Lower lobe of right lung (tissue), 2 donors: ENCODE data around the gene SYNDIG1. TPM values are rescaled to one million over a fixed set of nuclear protein-coding genes. Genes with fewer than 3 reads are reported as not detected.

Experiments used
- ATAC-seq, 2 donors: fragments of 200-7000 bp; cut with Tn5 transposase; one replicate each; pipeline ENCODE4 v1.9.1; 2020 to 2022; ENCODE audit warnings: mild to moderate bottlenecking in 2 of 2, moderate library complexity in 2 of 2
- DNase-seq: peaks from one replicate; pipeline ENCODE4 v3.0.0-alpha.2; 2020
- H3K27ac ChIP-seq: fragments of 200-600 bp; one replicate; pipeline ENCODE4 v1.8.0; 2022
- H3K27me3 ChIP-seq: fragments of 200-600 bp; one replicate; pipeline ENCODE4 v1.8.0; 2022; ENCODE audit warnings: low read depth
- H3K36me3 ChIP-seq: fragments of 200-600 bp; one replicate; pipeline ENCODE4 v1.8.0; 2022; ENCODE audit warnings: mild to moderate bottlenecking
- H3K4me1 ChIP-seq: fragments of 200-600 bp; one replicate; pipeline ENCODE4 v1.8.0; 2022
- H3K4me3 ChIP-seq: fragments of 200-600 bp; one replicate; pipeline ENCODE4 v1.8.0; 2022; ENCODE audit warnings: mild to moderate bottlenecking
- H3K9me3 ChIP-seq: fragments of 200-600 bp; one replicate; pipeline ENCODE4 v1.8.0; 2022
- intact Hi-C: fragments of 100-400 bp; cut with DNase I; formaldehyde crosslinking; loops from one replicate; pipeline ENCODE4 v1.11.0; 2022
- total RNA-seq: library from RNA; stranded (reverse); fragmentation: NEBNext Ultra II Directional; extraction: Animal tissue kit (Norgen Biotek cat#: 25700); gene quantifications from one replicate; pipeline ENCODE4 v1.2.1, GENCODE V29; 2021
- TF ChIP-seq, protein P1 (sequence below): fragments of 200-600 bp; IDR thresholded peaks from one replicate; pipeline ENCODE4 v1.8.0; 2022; ENCODE audit warnings: antibody characterized with exemption, mild to moderate bottlenecking
- donor health status: DM: no; HTN: yes; CAD: no; lungs with severe emphysema.

The SYNDIG1 gene
- total RNA-seq, 1 donor from 2014 or later = 0.15 TPM

DNA sequence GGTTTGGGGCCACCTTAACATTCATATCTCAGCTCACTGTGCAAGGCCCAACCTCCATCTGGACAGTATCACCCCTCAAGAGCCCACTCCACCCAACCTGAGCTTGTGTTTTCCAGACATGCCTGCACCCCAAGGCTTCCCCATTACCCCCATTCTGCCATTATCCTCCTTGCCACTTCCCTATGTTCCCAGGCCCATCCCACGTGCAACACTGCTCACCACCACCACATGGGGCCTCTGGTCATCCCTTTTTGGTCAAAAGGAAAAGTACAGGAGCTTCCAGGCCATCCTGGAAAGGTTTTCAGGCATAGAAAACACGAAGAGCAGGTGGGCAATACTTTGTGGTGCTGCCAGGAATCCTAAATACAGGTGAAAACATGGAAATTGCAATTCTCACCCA, 140.3 kb downstream of the SYNDIG1 start:
- intact Hi-C loops = no loop called here
- no peaks in the 10 kb centered on the region for H3K36me3 ChIP-seq
- no peak overlapping the region for H3K4me3 ChIP-seq
- no peaks in the 10 kb centered on the region for H3K4me1 ChIP-seq
- DNase-seq (no peak), ATAC-seq (no peak)
- TF ChIP-seq, protein P1, sequence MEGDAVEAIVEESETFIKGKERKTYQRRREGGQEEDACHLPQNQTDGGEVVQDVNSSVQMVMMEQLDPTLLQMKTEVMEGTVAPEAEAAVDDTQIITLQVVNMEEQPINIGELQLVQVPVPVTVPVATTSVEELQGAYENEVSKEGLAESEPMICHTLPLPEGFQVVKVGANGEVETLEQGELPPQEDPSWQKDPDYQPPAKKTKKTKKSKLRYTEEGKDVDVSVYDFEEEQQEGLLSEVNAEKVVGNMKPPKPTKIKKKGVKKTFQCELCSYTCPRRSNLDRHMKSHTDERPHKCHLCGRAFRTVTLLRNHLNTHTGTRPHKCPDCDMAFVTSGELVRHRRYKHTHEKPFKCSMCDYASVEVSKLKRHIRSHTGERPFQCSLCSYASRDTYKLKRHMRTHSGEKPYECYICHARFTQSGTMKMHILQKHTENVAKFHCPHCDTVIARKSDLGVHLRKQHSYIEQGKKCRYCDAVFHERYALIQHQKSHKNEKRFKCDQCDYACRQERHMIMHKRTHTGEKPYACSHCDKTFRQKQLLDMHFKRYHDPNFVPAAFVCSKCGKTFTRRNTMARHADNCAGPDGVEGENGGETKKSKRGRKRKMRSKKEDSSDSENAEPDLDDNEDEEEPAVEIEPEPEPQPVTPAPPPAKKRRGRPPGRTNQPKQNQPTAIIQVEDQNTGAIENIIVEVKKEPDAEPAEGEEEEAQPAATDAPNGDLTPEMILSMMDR = no peak
- H3K27ac ChIP-seq = no peak overlapping the region
- peaks cover 12% of the 10 kb centered on the region for H3K27me3 ChIP-seq
- H3K9me3 ChIP-seq = no peaks in the 10 kb centered on the region

DNA sequence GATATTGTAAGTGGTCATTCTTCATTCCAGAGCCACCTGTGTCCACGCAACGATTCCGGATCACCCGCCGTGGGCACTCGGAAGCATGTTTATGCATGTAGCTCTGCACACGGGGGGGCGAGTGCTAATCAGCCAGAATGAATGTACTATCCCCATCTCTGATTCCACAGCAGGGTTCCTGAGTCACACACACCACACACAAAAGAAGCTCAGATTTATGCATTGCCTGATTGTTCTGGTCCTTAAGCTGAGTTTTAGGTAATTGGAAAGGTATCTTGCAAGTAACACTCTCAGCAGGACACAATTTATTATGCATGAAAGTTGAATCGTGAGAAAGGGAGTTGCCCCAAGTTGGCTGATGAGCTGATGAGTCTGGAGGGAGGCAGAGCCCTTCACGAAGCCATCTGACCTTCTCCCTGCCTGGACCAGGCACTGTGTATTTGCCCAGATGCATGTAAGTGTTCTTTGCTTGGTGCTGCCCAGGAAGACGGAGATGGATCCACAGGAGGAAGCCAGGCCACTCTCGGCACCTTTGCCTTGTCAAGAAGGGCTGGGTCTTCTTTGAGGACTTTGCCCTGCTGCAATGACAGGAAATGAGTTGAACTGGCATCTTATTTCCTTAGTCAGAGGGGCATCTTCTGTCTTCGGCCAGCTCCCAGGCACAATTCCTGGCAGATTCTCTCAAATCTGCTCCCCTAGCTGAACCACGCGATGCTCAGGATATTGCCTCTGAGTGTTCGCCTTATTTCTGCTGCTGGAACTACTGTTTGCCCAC, 141.1 kb downstream of the SYNDIG1 start:
- ATAC-seq (no peak), DNase-seq (no peak)
- Histone ChIP-seq H3K9me3 (no peaks in the 10 kb centered on the region), H3K27me3 (peaks cover 12% of the 10 kb centered on the region), H3K4me1 (no peaks in the 10 kb centered on the region), H3K4me3 (no peak overlapping the region), H3K27ac (no peak overlapping the region), H3K36me3 (no peaks in the 10 kb centered on the region)
- intact Hi-C loops = no loop called here
- TF ChIP-seq, protein P1 = no peak

DNA sequence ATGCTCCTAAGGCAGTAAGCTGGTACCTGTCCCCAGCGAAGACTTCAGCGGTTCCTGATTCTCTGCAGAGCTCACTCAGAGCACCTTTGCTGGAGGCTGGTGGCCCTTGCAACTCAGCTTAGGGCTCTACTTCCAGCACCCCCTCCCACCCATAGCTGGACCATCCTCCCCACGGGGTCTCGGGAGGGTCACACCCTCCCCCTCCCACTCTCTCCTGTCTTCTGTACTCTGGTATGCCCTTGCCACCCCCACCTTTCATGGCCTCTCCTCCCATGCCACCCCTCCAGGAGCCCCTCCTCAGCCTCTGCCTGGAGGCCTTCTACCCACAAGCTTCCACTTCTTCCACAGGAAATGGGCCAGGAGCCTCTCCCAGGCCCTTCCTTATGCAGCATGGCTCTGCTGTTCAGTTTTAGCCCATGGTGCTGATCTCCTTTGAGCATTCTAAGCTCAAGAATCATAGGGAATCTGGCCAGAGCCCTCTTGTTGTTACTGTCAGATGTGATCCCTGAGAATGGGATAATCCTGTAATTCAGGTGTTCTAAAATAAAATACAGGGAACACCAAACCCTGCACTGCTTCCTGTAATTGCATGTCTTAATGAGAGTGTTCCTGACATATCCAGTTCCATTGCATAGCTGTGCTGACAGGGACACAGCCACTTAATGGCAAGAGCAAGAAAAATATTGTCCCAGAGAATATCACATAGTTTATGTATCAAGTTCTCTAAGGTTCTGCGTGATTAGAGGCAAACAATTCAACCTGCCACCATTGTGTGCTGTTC, 142.1 kb downstream of the SYNDIG1 start:
- Histone ChIP-seq H3K9me3 (no peaks in the 10 kb centered on the region), H3K27ac (no peak overlapping the region), H3K36me3 (no peaks in the 10 kb centered on the region), H3K27me3 (peaks cover 15% of the 10 kb centered on the region), H3K4me1 (no peaks in the 10 kb centered on the region), H3K4me3 (no peak overlapping the region)
- intact Hi-C loops = no loop called here
- TF ChIP-seq, protein P1 = no peak
- ATAC-seq = no peak
- DNase-seq = no peak

DNA sequence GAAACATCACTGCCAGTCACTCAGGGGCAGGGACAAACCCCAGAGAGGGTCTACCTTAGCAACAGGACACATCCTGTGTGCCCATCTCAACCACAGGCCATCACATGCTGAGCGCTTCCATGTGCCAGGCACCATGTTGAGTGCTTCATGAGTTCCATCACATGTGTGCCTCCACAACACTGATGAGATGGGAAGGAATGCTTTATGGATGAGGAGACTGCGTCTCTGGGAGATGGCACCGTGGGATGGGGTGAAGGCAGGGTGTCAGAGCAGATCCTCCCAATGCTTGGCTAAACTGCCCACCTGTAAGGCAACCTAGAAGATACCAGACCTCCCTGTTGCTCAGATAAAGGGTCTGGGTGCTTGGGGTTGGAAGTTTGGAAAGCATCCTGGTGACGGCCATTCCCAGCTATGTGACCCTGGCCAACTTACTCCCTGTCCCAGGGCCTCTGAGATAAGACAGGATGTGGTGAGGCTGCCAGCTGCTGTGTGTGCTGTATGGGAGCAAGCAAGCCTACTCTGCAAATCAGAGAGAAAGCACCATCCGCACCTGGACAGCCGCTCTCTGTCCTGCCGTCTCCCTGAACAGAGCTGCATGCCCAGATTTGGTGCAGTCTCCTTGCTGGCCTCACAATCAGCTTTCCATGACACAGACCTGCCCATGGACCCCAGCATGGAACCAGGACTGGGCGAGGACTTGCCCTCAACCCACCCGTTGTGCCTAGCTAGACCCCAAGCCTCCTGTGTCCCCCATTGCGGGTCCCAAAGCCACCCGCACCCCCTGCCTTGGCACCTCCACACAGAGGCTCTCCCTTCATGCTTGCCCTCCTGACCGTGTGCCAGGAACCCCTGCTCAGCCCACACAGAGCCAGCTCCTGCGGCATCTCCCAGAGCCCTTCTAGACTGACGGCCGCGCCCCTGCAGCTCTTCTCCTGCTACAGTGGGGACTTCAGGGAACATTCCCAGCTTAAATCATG, 143.7 kb downstream of the SYNDIG1 start:
- ATAC-seq (no peak), DNase-seq (no peak)
- H3K4me3 ChIP-seq = no peak overlapping the region
- peaks cover 25% of the 10 kb centered on the region for H3K27me3 ChIP-seq
- intact Hi-C loops = no loop called here
- TF ChIP-seq, protein P1 = no peak
- no peaks in the 10 kb centered on the region for H3K4me1 ChIP-seq
- H3K9me3 ChIP-seq = no peaks in the 10 kb centered on the region
- no peaks in the 10 kb centered on the region for H3K36me3 ChIP-seq
- H3K27ac ChIP-seq = no peak overlapping the region

DNA sequence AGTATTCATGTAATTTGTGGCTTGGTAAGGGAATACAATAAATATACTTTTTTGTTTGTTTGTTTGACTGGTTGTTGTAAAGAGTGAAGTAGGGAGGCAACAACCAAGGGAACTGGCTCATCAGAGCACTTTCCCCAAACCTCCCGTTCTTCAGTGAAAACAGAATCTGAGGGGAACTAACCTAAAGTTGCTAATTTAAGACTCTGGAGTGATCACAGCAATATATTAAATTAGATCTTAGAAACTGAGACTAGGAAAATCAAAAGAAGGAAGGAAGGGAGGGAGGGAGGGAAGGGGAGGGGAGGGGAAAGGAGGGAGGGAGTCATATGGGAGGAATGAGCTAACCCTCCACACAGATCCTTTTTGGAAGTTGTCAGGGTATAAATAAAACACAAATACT, 144.9 kb downstream of the SYNDIG1 start:
- intact Hi-C loops = no loop called here
- no peak for ATAC-seq
- Histone ChIP-seq H3K36me3 (no peaks in the 10 kb centered on the region), H3K4me3 (no peak overlapping the region), H3K4me1 (no peaks in the 10 kb centered on the region), H3K27me3 (peaks cover 25% of the 10 kb centered on the region), H3K27ac (no peak overlapping the region), H3K9me3 (no peaks in the 10 kb centered on the region)
- DNase-seq = no peak
- TF ChIP-seq, protein P1 = no peak
